OCI-LY3 (cell line): ENCODE results near the gene FOXC1.

ENCODE experiments used
- CTCF ChIP-seq: fragments of 200-600, 300-600 bp; sonication (generic); IDR thresholded peaks from 2 replicates; pipeline ENCODE4 v1.5.1; 2014; ENCODE audit warnings: antibody characterized with exemption, low read length, low read depth
- EZH2phosphoT487 ChIP-seq: fragments of 200-600 bp; shearing (Covaris generic); IDR thresholded peaks from 2 replicates; pipeline ENCODE4 v1.6.1; 2018; ENCODE audit warnings: antibody characterized with exemption, mixed run types, low read depth

DNA sequence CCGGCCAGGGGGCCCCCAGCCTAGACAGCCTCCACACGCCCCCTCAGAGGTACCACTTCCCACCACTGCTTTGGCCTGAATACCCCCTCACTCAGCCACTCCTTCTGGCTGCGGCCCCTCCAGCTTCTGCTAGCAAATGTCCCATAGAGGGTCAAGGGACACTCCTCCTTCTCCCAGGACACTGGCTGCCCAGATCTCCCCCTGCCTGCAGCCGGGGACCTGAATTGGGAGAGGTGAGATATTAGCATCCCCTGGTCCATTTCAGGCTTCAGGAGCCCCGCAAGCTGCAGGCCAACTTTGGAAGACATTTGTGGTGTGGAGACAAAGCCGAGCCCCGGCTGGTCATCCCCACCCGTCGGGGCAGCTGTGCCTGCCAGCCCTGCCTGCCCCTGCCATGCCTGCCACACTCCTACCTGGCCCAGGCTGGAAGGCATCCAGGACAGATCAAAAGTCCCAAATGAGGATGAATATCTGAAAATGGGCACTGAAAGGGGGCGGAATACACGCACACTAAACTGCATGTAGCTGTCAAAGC, 32.5 kb upstream of the FOXC1 start:
- no peak for TF ChIP-seq CTCF
- TF ChIP-seq EZH2phosphoT487: no peak
